NCI-H446 treated with DMSO at 0.1 percent for 48 hours (cell line): ENCODE data around the gene MUC6.

Experiments used
- DNase-seq: peaks from one replicate; lab custom pipeline; 2025; lab: John Stamatoyannopoulos, UW

MUC6 gene, protein sequence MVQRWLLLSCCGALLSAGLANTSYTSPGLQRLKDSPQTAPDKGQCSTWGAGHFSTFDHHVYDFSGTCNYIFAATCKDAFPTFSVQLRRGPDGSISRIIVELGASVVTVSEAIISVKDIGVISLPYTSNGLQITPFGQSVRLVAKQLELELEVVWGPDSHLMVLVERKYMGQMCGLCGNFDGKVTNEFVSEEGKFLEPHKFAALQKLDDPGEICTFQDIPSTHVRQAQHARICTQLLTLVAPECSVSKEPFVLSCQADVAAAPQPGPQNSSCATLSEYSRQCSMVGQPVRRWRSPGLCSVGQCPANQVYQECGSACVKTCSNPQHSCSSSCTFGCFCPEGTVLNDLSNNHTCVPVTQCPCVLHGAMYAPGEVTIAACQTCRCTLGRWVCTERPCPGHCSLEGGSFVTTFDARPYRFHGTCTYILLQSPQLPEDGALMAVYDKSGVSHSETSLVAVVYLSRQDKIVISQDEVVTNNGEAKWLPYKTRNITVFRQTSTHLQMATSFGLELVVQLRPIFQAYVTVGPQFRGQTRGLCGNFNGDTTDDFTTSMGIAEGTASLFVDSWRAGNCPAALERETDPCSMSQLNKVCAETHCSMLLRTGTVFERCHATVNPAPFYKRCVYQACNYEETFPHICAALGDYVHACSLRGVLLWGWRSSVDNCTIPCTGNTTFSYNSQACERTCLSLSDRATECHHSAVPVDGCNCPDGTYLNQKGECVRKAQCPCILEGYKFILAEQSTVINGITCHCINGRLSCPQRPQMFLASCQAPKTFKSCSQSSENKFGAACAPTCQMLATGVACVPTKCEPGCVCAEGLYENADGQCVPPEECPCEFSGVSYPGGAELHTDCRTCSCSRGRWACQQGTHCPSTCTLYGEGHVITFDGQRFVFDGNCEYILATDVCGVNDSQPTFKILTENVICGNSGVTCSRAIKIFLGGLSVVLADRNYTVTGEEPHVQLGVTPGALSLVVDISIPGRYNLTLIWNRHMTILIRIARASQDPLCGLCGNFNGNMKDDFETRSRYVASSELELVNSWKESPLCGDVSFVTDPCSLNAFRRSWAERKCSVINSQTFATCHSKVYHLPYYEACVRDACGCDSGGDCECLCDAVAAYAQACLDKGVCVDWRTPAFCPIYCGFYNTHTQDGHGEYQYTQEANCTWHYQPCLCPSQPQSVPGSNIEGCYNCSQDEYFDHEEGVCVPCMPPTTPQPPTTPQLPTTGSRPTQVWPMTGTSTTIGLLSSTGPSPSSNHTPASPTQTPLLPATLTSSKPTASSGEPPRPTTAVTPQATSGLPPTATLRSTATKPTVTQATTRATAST (N-terminal part only)

DNA sequence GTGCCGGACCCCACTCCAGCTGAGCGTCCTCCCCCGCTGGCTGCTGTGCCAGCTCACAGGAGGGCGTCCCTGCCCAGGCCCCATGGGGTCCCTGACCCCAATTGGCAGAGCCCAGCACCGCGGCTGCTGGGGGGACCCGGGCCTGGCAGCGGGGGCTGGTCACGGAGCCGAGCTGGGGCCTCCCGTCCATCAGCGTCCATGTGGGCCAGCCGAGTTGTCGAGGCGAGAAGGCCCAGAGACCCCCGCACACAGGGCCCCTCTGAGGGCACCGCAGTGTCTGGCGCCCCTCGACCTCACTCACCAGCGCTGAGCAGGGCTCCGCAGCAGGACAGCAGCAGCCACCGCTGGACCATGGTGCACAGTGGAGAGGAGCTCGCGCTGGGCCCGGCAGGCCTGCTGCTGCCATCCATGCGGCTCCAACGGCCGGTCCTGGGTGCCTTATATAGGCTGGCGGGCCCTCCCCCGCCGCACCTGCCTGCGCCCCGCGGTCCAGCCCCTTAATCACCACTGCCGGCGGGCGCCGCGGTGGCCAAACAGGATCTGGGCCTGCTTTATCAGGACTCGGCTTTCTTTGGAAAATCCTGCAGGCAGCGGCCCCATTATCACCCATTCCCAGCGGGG lies at the start of gene MUC6:
Gene MUC6, minus strand, starts transcription at position 416 of the 621 bp plus-strand sequence. Its CDS starts 63 bp downstream, at position 353.
- no peak for DNase-seq

GRCh38 chr11:1085440-1086170 lies 49.1 kb upstream of the MUC6 start:
- DNase-seq, result no peak

DNA sequence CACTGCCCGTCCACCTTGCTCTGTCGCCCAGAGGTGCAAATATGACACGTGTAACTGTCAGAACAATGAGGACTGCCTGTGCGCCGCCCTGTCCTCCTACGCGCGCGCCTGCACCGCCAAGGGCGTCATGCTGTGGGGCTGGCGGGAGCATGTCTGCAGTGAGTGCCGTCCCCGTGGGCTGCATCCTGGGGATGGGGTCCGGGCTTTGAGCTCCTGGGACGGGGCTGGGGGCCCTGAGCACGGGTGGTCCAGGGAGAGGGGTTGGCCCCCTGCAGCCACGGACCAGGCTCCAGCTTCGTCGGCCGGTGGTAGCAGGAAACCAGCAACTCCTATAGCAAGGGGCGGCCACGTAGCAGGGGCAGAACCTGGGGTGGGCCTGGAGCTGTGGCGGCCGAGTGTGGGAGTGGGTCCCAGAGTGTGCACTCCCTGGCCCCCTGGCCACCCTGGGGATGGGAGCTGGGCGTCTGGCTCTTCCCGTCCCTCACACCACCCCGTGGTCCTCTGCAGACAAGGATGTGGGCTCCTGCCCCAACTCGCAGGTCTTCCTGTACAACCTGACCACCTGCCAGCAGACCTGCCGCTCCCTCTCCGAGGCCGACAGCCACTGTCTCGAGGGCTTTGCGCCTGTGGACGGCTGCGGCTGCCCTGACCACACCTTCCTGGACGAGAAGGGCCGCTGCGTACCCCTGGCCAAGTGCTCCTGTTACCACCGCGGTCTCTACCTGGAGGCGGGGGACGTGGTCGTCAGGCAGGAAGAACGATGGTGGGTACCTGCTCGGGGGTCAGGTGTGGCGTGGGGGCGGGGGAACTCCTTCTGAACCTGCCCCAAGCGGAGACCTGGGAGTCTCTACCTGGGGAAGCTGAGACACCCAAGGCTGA lies 48.3 kb upstream of the MUC6 start:
- no peak for DNase-seq

- no peak for DNase-seq
These were observed 47.4 kb upstream of the MUC6 start for GRCh38 chr11:1083621-1084551.

GRCh38 chr11:1082728-1083620 lies 46.5 kb upstream of the MUC6 start:
- DNase-seq, result no peak

- no peak for DNase-seq
These were observed 45.8 kb upstream of the MUC6 start for GRCh38 chr11:1082346-1082727.

GRCh38 chr11:1081601-1082311 lies 45.2 kb upstream of the MUC6 start:
- no peak for DNase-seq

DNA sequence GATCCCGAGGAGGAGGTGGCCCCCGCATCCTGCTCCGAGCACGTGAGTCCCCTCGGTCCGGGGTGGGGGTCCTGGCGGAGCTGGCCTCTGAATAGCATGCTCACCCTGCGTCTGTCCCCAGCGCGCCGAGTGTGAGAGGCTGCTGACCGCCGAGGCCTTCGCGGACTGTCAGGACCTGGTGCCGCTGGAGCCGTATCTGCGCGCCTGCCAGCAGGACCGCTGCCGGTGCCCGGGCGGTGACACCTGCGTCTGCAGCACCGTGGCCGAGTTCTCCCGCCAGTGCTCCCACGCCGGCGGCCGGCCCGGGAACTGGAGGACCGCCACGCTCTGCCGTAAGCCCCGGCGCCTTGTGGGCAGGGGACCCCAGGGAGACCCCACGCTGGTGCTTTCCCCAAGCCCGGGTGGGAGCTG lies 41.7 kb upstream of the MUC6 start:
- DNase-seq, result no peak

GRCh38 chr11:1077417-1078119 lies 41.0 kb upstream of the MUC6 start:
- no peak for DNase-seq

DNA sequence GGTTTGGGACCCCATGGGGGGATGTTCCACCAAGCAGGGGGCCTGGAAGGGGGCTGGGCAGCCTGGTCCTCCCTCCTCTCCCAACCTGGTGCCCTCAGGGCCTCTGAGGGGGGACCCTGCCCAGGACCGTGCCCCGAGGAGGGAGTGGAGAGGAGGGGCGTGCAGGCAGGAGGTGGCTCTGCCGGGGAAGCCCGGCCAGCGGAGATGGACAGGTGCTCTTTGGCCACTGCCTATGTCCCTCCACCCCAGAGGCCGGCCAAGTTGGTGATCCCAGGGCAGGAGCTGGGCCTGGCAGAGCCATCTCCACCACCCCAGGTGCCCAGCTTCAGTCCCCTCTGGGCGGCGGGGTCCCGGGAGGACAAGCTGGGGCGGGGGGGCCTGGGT lies 40.5 kb upstream of the MUC6 start:
- DNase-seq, result no peak

DNA sequence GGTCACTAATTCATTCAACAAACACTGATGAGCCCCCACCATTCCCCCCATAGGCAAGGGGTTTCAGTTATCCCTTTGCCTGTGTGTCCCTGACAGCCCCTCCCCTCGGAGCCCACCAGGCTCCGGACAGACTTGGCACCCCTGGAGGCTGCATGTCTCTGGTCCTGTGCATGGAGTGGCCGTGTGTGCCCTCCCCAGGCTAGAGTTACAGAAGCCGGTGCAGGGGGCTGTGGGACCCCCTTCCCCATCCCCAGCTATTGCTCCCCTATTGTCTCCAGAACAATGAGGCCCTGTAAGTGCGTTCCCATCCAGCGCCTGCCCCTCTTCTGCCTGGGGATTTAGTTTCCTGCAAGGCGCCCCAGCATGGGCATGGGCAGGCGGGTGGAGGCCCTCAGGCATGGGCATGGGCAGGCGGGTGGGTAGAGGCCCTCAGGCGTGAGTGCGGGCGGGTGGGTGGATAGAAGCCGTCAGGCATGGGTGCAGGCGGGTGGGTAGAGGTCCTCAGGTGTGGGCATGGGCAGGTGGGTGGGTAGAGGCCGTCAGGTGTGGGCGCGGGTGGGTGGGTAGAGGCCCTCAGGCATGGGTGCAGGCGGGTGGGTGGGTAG lies 39.6 kb upstream of the MUC6 start:
- no peak for DNase-seq

GRCh38 chr11:1075341-1075911 lies 38.9 kb upstream of the MUC6 start:
- DNase-seq, result no peak

DNA sequence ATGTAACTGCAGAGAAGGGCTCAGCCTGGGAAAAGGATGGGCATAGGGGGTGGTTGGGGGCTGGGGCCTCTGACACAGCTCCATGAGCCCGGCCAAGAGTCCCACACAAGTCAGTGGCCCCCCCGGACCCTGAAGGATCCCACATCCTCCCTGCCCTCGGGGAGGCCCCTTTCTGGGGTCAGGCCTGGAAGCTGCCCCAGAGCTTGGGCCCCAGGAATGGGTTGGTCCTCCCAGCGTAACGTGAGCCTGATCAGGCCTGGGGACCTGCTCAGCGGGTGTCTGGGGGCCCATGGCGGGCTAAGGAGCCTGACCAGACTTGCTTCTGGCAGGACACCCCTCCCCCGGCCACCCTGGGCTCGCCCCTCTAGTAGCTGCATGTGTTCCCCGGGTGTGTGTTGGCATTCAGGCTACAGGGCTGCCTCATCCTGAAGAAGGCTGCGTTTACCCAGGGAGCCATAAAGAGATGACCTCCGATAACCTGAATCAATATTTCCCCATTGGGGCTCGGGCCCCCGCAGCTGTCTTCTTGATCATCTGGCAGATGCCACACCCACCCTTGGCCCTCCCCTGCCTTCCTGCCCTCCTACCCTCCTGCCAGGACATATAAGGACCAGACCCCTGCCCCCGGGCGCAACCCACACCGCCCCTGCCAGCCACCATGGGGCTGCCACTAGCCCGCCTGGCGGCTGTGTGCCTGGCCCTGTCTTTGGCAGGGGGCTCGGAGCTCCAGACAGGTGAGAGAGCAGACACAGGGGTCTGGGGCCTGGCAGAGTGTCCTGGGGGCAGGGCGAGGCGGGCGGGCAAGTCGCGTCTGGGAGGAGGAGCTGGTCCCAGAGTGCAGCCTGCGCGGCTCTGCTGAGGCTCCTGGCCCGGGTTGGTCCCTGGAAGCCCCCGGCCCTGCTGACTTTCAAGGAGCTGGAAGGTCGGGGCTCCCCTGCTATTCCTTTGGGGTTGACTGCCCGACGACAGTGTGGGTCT lies 38.0 kb upstream of the MUC6 start, which contains the start of gene MUC2:
Gene MUC2, plus strand, starts transcription at position 631 of the 978 bp plus-strand sequence.
- DNase-seq, result no peak

DNA sequence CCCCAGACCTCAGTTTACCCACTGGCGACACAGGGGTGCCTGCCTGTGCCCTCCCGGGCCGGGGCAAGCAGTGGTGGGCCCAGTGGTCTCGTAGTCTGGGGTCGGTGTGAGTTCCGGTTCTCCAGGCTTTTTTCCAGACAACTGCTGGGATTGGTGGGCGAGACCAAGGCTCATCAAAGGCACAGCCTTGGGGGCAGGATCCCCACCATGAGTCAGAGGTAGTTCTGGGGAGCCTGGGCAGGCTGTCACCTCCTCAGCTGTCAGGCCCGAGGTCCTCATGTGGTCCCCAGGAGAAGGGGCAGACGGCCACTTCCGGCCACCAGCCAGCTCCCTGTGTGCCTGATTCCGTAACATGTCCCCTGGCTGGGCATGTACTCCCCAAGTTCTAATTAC lies 37.3 kb upstream of the MUC6 start:
- no peak for DNase-seq
